HepG2 (cell line): ENCODE data around the gene DDO. TPM values are rescaled to one million over a fixed set of nuclear protein-coding genes. Genes with fewer than 3 reads are reported as not detected.

Experiments used
- AHR ChIP-seq: IDR thresholded peaks from 2 replicates; pipeline ENCODE4 v1.6.1; 2018; ENCODE audit warnings: missing genetic modification reagents, missing compliant biosample characterization
- BRF2 ChIP-seq: sonication (generic); formaldehyde crosslinking; IDR thresholded peaks from 2 replicates; pipeline ENCODE4 v1.8.1; 2022; ENCODE audit warnings: mild to moderate bottlenecking, missing genetic modification reagents
- CSRNP2 ChIP-seq: sonication (generic); formaldehyde crosslinking; conservative IDR thresholded peaks from 2 replicates; pipeline ENCODE4 v1.8.0; 2022; ENCODE audit warnings: low read depth, missing genetic modification reagents
- E2F5 ChIP-seq: sonication (generic); formaldehyde crosslinking; conservative IDR thresholded peaks from 2 replicates; pipeline ENCODE4 v1.4.0; 2020; ENCODE audit warnings: missing genetic modification reagents
- FOSL1 ChIP-seq: sonication (generic); formaldehyde crosslinking; IDR thresholded peaks from 2 replicates; pipeline ENCODE4 v1.9.0; 2021; ENCODE audit warnings: missing genetic modification reagents, borderline replicate concordance
- FOXO4 ChIP-seq: sonication (generic); formaldehyde crosslinking; conservative IDR thresholded peaks from 2 replicates; pipeline ENCODE4 v1.8.1; 2023; ENCODE audit warnings: missing genetic modification reagents
- HES4 ChIP-seq: sonication (generic); formaldehyde crosslinking; IDR thresholded peaks from 2 replicates; pipeline ENCODE4 v1.9.0; 2021; ENCODE audit warnings: mild to moderate bottlenecking, missing genetic modification reagents, borderline replicate concordance
- MZF1 ChIP-seq: sonication (generic); formaldehyde crosslinking; IDR thresholded peaks from 2 replicates; pipeline ENCODE4 v1.8.1; 2023; ENCODE audit warnings: mild to moderate bottlenecking, missing genetic modification reagents, borderline replicate concordance
- NFKB2 ChIP-seq: sonication (generic); formaldehyde crosslinking; IDR thresholded peaks from 2 replicates; pipeline ENCODE4 v1.4.0; 2020; ENCODE audit warnings: missing genetic modification reagents, borderline replicate concordance
- RCOR2 ChIP-seq: IDR thresholded peaks from 2 replicates; pipeline ENCODE4 v1.6.1; 2016; ENCODE audit warnings: missing biosample characterization, missing genetic modification reagents
- ZBED4 ChIP-seq: sonication (generic); formaldehyde crosslinking; IDR thresholded peaks from 2 replicates; pipeline ENCODE4 v1.4.0; 2020; ENCODE audit warnings: missing genetic modification reagents, borderline replicate concordance
- ZFP62 ChIP-seq: sonication (generic); formaldehyde crosslinking; IDR thresholded peaks from 2 replicates; pipeline ENCODE4 v1.4.0; 2020; ENCODE audit warnings: missing genetic modification reagents
- ZFYVE20 ChIP-seq: sonication (generic); formaldehyde crosslinking; IDR thresholded peaks from 2 replicates; pipeline ENCODE4 v1.8.0; 2023; ENCODE audit warnings: low read depth, mild to moderate bottlenecking, moderate library complexity, missing genetic modification reagents, borderline replicate concordance
- ZNF432 ChIP-seq: sonication (generic); formaldehyde crosslinking; IDR thresholded peaks from 2 replicates; pipeline ENCODE4 v1.5.0; 2020; ENCODE audit warnings: missing genetic modification reagents, mild to moderate bottlenecking, borderline replicate concordance
- ZNF563 ChIP-seq: sonication (generic); formaldehyde crosslinking; IDR thresholded peaks from 2 replicates; pipeline ENCODE4 v1.8.0; 2022; ENCODE audit warnings: mild to moderate bottlenecking, moderate library complexity, missing genetic modification reagents
- ZNF580 ChIP-seq: IDR thresholded peaks from 2 replicates; pipeline ENCODE4 v1.6.1; 2016; ENCODE audit warnings: low read depth, borderline replicate concordance
- ZNF747 ChIP-seq: sonication (generic); formaldehyde crosslinking; IDR thresholded peaks from 2 replicates; pipeline ENCODE4 v1.8.1; 2023; ENCODE audit warnings: missing genetic modification reagents, mild to moderate bottlenecking, borderline replicate concordance
- ZNF784 ChIP-seq: sonication (generic); formaldehyde crosslinking; IDR thresholded peaks from 2 replicates; pipeline ENCODE4 v1.5.1; 2020; ENCODE audit warnings: missing genetic modification reagents, mild to moderate bottlenecking, borderline replicate concordance
- polyA plus RNA-seq, 8 experiments: library from polyadenylated mRNA; depleted of rRNA in 3 of 8; stranded (reverse) in 7 of 8; unstranded in 1 of 8; fragments of >200 nt; fragmentation: Illumina TruSeq in 4 of 8; extraction: Trizol in 4 of 8; gene quantifications; 2 replicates each; pipeline versions ENCODE4 v1.2.1 to v1.2.3, GENCODE V29; 2011 to 2016; ENCODE audit warnings: low read depth in 4 of 8, missing spikeins in 1 of 8, mixed read lengths in 1 of 8; ENCODE audit not compliant: insufficient read depth in 1 of 8
- total RNA-seq, 5 experiments: library from RNA; depleted of rRNA; stranded (reverse); fragments of >200 nt; fragmentation: Illumina TruSeq; extraction: Trizol; gene quantifications; 2 replicates each; pipeline ENCODE4 v1.2.3, GENCODE V29; 2016; ENCODE audit warnings: low read depth in 1 of 5

DDO gene
- total and polyA plus RNA-seq, 2 of the 13 experiments (the other 11 are each of a cell fraction or from before 2014, with no cell fraction given) = 6.1 to 10.3 TPM

GRCh38 chr6:110415086-110415916, at the start of gene DDO (continued):
- TF ChIP-seq ZNF563 (no peak), HES4 (no peak), FOXO4 (no peak), NFKB2 (CRISPR knock-in tag) (no peak), ZNF580 (CRISPR knock-in tag) (0 out of 2 replicates have a peak, but pooled peaks have one; percentile 29), ZBED4 (CRISPR knock-in tag) (no peak), CSRNP2 (no peak), ZNF432 (CRISPR knock-in tag) (no peak), E2F5 (CRISPR knock-in tag) (no peak), ZFP62 (CRISPR knock-in tag) (no peak), FOSL1 (CRISPR knock-in tag) (no peak), ZNF784 (CRISPR knock-in tag) (no peak), ZNF747 (no peak), BRF2 (no peak), MZF1 (no peak), AHR (CRISPR knock-in tag) (no peak), ZFYVE20 (CRISPR knock-in tag) (no peak), RCOR2 (CRISPR knock-in tag) (no peak)
